ENCODE results near the gene HS6ST3.

Gene HS6ST3

DNA sequence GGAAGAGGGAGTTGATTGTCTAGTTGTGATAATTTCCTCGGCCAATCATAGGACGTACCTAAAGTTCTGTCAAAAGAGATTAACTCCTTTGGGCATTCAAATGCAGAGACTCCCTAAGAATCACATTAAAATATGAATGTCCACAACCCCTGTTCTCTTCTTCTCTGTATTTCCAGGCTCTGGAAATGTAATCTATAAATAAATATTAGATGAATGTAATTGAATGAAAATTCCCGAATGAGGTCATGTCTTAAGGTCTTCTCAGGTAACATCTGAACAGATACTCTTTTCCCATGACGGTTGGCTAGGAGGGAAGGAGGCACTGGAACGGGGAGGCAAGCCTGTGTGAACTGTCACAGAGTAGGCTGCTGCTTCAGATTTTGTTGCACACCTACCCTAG is 759.2 kb downstream of the HS6ST3 start:
- no peak for DNase-seq

DNA sequence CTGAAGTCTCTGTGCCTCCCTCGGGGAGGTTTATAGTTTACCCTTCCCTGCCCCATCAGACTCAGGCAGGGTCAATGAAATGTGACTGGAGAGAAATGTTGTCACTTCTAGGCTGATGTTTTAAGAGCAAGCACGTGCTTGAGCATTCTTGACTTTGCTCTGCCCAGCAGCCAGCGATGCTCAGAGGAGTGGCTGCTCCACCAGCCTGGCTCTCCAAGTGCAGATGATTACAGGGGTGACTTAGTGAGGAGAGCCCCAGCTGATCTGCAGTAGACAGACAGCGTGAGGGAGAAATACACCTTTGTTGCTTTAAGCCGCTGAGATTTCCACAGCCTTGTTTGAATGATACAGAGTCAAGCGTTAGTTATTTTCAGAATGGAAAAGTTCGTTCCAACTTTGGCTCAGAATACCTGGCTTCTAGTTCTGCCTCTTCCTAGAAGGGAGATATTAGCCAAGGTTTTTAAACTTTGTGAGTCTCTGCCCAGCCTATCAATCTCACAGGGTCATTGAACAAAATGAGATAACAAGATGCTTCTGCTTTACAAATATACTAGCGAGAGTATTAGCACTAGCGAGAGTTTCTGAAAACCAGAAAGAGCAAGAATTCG is 760.7 kb downstream of the HS6ST3 start:
- no peak for DNase-seq

GRCh38 chr13:96851856-96852445 is 762.0 kb downstream of the HS6ST3 start:
- no peak for DNase-seq

GRCh38 chr13:96858133-96858826 is 768.4 kb downstream of the HS6ST3 start:
- no peak for DNase-seq

GRCh38 chr13:96860882-96861281 is 771.0 kb downstream of the HS6ST3 start:
- DNase-seq, result no peak

GRCh38 chr13:96862093-96862492 is 772.2 kb downstream of the HS6ST3 start:
- DNase-seq, result no peak

DNA sequence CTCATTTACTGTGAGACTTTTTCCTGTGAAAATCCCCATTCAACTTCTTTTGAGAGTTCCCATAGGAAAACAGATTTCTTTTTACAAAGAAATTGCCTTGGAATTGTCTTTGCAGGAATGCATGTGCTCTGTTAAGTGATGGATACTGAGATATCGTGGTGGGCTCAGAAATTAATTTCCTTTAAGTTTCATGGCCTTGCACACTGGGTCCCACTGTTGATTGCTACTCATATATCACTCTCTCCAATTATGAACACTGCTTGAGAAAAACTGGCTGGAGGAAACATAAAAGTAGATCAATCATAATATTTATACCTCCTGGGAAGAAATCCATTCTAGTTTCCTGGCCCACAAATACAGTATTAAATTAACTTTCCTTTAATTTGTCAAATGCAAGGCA is 773.1 kb downstream of the HS6ST3 start:
- DNase-seq, result no peak

- no peak for DNase-seq
These were observed 781.6 kb downstream of the HS6ST3 start for GRCh38 chr13:96871469-96871868.

- no peak for DNase-seq
These were observed 790.5 kb downstream of the HS6ST3 start for GRCh38 chr13:96880419-96880818.
